ENCODE measurements around the gene FAM185A.
"Not testable (repeated sequence)": the region's sequence is repeated elsewhere in the genome, so short reads cannot be mapped to it uniquely, and the experiment has no call there.

The FAM185A gene

DNA sequence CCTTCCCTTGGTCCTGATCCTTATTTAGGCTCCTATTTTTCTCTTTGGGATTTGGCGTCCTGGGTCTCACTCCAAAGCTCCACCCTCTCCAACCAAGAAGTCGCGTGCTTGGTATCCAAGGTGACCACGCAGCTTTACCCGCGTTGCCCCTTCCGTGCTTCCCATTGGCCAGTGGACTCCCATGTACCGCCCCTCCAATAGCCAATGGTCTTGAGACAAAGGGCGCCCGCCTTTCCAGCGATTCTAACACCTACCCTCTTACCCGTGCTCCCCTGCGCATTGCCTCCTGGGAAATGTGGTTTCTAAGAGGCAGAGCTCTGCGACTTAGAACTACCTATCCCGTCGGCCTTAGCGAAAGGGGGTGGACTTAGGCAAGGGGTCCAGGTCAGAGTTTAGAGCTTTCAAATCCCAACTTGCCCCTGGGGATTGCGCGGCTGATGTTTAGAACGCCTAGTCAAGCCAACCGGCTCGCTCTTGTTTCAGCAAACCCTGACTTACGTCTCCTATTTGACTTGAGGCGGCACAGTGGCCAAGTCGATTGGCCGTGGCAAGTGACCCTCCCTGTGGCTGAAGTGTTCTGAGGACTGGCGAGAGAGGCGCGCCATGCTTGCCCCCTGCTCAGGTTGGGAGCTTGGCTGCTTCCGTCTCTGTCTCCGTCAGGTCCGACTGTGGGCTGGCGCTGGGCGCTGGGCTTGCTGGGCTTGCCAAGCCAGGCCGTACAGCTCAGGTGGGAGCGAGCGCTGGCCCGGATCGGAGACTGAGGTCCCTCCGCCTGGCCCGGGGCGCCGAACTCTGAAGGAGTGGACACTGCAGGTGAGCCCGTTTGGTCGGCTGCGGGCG, at the start of gene FAM185A:
TSS of gene FAM185A (plus strand) at position 395 of the 840 bp plus-strand sequence. CDS start at position 604, 209 bp downstream.
- H3K4me3 ChIP-seq (ENCODE audit: low read depth, low read length): peak within 1 kb of the TSS; percentile 81
- peak; percentile 99 for DNase-seq (ENCODE audit: low read depth)

DNA sequence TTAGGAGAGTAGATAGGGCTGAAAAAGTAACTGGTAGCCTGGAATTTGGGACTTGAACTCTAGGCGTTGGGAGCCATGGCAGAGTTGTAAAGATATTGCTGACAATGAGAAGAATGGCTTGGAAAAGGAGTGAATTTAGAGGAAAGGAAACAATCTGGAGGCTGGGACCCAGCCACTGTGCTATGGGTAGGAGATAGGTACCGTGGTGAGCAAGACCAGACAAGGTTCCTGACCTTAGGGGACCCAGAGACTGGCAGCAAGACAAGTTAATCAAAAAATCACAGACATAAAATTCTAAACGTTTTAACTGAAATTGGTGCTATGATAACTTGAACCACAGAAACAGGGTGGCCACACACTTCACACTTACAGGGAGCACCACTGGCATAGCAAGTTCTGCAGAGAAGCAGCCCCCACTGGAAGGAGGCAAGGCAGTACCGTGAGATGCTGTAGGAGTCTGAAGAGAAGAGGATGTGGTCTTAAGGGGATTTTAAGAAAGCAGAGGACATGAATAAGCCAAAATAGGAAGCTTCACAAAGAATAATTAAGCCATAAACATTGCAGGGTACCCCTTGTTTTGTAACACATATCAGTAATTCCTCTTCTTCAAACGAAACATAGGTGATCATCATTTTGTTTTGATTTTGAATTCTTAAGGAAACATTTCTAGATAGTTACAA, 35.6 kb upstream of the FAM185A start:
- peak; percentile 49 for DNase-seq (ENCODE audit: low read depth)
- peak overlapping the region; percentile 17 for H3K4me3 ChIP-seq (ENCODE audit: low read depth, low read length)

DNA sequence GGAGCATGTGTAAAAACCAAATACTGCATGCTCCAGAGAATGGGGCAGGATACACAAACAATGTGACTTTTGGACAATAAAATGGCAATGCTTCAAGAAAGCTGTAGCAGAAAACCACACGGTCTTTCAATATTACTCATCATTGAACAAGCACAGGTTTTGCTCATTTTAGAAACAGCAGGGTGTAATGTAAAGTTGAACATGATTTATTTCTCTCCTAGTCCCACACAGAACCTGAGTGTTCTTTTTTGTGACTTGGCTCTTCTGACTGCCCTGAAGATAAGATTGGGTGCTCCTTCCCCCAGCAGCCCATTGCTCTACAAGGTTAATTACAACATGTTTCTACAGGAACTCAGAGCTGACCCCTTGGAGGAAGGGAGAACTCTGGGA, 35.1 kb upstream of the FAM185A start:
- not testable (repeated sequence) for H3K4me3 ChIP-seq (ENCODE audit: low read depth, low read length); DNase-seq (ENCODE audit: low read depth)

DNA sequence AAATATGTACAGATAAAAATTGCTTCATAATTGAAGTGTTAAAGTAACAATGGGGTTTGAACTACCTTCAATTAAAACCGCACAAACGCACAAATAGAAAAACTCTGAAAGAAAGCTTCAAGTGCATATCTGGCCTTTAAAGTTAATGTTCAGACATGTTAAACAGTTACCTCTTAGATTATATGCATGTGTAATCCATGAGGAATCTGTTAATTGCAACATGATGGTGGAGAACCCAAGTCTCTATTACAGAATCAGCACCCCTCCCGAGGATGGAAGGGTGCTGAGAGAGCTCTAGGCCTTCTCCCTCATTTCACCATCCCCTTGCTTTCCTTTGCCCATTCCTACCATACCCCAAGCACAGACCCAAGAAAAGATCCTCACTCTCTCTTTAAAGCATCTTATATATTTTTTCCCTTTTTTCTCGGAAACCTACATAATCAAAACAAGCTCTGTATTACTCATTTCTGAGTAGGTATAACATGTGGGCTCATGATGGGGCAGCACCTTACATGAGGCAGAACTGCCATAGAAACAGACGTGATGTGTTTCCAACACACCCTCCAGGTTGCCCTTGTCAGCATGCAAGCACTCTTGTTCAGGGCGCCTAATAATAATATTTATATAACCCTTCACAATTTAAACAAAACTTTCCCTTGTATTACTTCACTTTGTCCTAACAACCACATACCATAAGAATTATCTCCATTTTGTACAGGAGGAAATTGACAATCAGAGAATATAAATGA, 33.9 kb upstream of the FAM185A start:
- not testable (repeated sequence) for DNase-seq (ENCODE audit: low read depth); H3K4me3 ChIP-seq (ENCODE audit: low read depth, low read length)

DNA sequence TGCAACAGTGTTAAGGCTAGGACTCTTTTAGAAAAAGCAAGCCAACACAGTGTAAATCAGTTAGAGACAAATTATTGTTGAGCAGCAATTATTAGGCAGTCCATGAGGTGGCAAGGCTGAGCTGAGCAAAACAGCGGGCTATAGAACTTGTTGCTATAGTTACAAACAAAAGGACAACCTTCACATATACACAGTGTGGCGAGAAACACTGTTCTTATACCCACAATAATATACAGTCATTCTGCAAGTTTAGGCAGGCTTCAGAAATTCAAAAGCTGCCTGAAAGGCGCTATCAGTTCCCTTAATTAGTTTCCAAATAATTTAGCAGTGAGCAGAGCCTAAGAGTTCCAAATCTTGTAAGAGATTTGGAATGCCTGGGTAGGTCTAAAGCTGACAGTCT, 33.1 kb upstream of the FAM185A start:
- DNase-seq (ENCODE audit: low read depth): not testable (repeated sequence)

DNA sequence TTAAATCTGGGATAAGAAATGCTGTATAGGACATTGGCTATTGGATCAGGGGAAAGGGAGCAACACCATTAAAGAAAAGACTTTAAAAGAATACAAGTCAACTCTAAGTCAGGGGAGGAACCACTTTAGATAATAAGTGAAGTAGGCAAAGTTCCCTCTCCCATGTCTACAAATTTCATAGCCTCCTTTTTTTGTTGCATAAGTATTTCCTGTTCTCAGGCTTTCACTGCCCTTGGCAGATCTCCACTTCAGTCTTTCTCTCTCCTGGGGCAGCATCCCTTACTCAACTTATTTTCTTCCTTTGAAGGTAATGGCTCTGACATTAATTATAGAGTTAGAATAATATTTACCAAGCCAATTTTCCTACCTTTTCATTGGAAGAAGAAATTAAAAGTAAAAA, 30.3 kb upstream of the FAM185A start:
- DNase-seq (ENCODE audit: low read depth); H3K4me3 ChIP-seq (ENCODE audit: low read depth, low read length): not testable (repeated sequence)

More for the DNA sequence above, 33.1 kb upstream of the FAM185A start:
- H3K4me3 ChIP-seq (ENCODE audit: low read depth, low read length): not testable (repeated sequence)

DNA sequence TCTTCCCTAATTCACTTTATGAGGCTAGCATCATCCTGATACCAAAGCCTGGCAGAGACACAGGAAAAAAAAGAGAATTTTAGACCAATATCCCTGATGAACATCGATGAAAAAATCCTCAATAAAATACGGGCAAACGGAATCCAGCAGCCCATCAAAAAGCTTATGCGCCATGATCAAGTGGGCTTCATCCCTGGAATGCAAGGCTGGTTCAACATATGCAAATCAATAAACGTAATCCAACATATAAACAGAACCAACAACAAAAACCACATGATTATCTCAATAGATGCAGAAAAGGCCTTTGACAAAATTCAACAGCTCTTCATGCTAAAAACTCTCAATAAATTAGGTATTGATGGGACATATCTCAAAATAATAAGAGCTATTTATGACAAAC, 22.6 kb upstream of the FAM185A start:
- DNase-seq (ENCODE audit: low read depth); H3K4me3 ChIP-seq (ENCODE audit: low read depth, low read length): not testable (repeated sequence)

DNA sequence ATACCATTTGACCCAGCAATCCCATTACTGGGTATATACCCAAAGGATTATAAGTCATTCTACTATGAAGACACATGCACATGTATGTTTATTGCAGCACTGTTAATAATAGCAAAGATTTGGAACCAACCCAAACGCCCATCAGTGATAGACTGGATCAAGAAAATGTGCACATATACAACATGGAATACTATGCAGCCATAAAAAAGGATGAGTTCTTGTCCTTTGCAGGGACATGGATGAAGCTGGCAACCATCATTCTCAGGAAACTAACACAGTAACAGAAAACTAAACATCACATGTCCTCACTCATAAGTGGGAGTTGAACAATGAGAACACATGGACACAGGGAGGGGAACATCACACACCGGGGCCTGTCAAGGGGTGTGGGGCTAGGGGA, 19.1 kb upstream of the FAM185A start:
- not testable (repeated sequence) for DNase-seq (ENCODE audit: low read depth); H3K4me3 ChIP-seq (ENCODE audit: low read depth, low read length)

DNA sequence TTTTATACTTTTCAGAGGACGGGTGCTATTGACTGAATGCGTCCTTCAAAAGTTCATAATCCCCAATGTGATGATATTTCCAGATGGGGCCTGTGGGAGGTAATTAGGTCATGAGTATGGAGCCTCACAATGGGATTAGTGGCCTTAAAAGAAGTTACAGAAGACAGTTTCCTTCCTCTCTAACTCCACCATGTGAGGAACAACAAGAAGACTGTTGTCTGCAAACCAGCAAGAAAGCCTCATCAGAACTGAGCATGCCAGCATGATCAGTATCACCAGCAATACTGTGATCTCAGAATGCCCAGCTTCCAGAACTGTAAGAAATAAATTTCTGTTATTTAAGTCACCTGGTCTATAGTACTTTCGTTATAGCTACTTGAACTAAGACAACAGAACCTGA, 18.4 kb upstream of the FAM185A start:
- H3K4me3 ChIP-seq (ENCODE audit: low read depth, low read length); DNase-seq (ENCODE audit: low read depth): not testable (repeated sequence)

DNA sequence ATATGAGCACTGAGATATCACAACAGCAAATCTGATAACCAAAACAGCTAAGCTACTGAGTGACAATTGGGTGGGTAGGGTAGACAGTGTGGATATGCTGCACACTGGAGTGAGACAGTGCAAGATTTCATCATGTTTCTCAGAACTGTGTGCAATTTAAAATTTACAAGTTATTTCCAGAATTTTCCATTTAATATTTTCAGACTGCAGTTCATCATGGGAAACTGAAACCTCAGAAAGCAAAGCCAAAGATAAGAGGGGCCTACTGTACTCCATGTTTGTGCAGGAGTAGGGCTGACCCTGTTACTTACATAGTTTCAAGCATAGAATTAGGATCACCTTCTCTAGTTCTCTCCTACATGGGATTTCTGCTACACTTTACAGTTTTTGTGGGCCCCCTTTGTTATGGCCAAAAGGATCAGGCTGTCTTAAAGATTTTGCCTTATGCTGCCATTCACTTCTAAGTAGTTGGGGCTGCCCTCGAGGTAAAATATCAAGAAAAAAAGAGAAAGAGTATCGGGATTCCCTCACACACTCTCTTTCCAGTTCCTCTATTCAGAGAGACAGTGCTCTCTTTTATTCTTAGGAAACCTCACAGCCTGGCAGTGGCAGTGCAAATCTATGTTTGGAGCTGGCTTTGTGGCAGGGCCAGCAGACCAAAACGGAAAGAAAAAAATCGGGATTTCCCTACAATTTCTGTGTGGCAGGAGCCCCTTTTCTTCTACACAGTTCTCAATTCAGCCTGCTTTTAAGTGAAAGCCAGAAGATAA, 6.6 kb upstream of the FAM185A start:
- not testable (repeated sequence) for H3K4me3 ChIP-seq (ENCODE audit: low read depth, low read length); DNase-seq (ENCODE audit: low read depth)

DNA sequence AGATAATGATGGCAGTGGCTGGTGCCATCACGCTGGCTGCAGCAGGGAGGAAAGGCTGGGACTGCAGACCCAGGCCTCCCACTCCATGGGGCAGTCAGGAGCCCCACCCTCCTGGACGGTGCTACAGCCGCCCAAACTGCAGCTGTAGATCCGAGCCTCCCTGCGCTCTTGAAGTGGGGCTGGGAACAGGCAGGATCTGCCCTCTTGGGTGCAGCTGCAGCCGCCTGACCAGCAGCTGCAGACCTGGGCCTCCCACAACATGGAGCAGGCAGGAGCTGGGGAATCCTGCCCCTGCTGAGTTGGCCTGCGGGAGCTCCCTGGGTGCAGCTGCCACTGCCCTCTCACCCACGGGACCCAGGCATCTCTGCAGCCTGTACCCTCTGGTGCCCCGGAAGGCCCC, 4.9 kb upstream of the FAM185A start:
- not testable (repeated sequence) for DNase-seq (ENCODE audit: low read depth); H3K4me3 ChIP-seq (ENCODE audit: low read depth, low read length)

DNA sequence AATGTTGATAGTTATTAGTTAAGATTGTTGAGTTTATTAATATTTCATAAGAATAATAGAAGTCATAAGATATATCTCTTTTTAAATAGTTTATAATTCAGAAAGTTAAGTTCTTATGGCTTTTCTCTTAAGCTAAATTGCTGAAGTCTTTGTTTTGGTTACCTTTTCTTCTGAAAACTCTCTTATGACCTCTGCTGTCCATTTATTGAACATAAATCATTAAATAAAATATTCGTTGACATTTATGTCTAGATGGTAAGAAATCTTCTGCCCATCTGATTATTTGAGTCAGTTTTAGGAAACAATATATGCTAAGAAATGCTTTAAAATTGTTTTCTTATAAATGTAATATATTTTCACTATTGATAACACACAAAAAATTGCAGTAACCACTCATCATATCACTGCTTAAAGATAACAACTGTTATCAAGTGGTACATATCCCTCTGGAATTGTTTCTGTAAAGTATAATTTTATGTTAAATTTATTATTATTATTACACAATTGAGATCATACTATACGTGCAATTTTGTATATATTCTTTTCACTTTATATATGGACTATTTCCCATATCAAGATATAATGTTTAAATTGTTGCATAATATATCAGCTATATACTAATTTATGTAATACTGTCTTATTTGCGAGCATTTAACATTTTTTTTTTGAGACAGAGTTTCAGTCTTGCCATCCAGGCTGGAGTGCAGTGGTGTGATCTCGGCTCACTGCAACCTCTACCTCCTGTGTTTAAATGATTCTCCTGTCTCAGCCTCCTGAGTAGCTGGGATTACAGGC, 3.1 kb upstream of the FAM185A start:
- not testable (repeated sequence) for H3K4me3 ChIP-seq (ENCODE audit: low read depth, low read length); DNase-seq (ENCODE audit: low read depth)

DNA sequence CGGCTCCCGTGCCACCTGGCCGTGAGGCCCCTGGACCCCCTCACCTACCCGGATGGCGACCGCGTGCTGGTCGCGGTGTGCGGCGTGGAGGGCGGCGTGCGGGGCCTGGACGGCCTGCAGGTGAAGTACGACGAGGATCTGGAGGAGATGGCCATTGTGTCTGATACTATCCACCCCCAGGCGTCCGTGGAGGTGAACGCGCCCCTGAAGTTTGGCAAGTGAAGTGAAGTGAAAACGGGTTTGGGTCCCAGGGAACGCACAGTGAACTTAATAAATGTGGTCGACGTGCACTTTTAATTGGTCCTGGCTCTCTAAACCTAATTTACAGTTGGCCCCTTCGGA, 617 bp downstream of the FAM185A start:
- peak overlapping the region; percentile 81 for H3K4me3 ChIP-seq (ENCODE audit: low read depth, low read length)
- DNase-seq (ENCODE audit: low read depth): not testable (repeated sequence)

DNA sequence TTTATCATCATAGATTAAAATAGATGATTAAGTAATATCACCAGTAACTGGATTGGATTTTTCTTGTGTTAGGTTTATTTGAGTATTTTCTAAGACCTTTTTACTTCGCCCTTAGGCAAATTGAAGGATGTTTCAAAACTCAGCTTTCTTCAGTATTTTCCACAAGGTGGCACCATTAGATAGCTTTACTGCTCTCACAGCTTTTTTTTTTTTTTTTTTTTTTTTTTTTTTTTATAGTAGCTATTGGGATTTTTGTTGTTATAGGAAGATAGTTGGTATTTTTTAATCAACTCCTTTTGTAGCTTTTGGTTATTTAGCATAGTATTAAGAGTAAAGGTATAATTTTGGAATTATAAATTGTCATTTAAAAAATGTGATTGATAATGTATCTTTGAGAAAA, 9.4 kb downstream of the FAM185A start:
- DNase-seq (ENCODE audit: low read depth); H3K4me3 ChIP-seq (ENCODE audit: low read depth, low read length): not testable (repeated sequence)

DNA sequence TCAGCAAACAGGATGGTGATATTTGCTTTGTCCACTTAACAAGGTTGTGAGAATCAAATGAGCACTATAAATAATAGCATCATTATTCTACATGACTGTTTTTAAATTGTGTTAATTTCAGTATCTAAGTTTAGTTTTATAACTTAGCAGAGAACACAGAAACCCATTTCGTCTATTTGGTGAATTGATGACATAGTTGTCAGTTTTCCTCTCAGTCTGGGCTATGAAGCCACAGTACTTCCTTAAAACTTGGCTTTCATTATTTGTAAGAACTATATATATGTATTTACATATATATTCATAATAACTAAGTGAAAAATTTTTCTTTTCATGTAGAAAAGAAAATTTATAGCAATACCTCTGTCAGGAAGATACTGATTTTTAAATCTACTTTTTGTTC, 11.1 kb downstream of the FAM185A start:
- not testable (repeated sequence) for H3K4me3 ChIP-seq (ENCODE audit: low read depth, low read length); DNase-seq (ENCODE audit: low read depth)

DNA sequence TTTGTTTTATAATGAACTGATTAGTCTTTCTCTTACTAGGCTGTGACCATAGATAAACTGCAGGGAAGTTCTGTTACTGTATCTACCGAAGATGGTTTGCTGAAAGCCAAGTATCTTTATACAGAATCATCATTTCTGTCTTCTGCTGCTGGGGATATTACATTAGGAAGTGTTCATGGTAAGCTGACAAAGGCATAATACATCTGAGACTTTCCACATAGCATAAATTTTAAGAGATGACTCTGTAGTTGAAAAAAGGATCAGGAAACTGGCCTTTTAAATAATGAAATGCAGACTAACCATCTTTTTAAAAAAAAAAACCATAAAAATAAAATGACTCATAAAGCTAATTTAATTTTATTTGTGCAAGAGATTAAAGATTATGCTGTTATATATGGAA, 12.4 kb downstream of the FAM185A start:
- H3K4me3 ChIP-seq (ENCODE audit: low read depth, low read length); DNase-seq (ENCODE audit: low read depth): not testable (repeated sequence)

DNA sequence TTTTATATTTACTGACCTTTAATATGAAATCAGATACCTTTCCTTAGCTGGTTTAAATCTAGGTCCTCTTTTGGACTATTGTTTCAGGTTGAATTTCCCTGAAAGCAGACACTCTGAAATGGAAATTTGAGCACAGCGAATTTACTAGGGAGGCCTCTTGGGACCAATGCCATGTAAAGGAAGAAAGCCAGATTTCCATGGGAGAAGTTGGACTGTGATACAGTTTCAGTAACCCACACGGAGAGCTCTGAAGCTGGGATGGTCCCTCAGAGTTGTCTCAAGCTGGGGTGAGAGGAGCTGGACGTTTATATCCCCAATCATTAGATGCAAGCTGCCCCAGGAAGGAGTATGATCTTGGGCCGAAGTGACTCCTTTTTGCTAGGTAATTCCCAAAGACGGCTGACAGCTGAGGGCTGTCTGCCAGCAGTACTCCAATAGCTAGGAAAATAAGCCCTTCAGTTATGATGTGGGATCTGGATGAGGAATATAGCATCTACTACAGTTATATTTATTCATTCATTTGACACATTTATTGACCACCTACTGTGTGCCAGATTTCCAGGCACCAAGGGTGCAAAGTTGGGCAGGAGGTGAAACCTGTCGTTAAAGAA, 14.6 kb downstream of the FAM185A start:
- not testable (repeated sequence) for H3K4me3 ChIP-seq (ENCODE audit: low read depth, low read length); DNase-seq (ENCODE audit: low read depth)

DNA sequence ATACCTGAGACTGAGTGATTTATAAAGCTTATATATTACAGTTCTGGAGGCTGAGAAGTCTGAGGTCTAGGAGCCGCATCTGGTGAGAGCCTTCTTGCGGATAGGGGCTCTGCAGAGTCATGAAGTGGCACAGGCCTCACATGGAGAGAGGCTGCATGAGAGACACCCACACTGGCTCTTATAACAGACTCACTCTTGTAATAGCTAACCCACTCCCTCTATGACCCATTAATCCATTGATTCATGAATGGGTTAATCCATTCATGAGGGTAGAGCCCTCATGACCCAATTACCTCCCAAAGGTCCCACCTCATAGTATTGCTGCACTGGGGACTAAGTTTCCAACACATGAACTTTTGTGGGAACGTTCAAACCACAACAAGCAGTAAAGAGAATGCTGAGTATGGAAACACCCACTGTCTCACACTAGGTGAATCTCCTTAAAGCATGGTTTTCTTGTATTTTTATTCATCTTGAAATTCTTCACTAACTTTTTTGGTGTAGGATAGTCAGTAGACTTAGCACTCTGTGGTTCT, 20.9 kb downstream of the FAM185A start:
- not testable (repeated sequence) for DNase-seq (ENCODE audit: low read depth); H3K4me3 ChIP-seq (ENCODE audit: low read depth, low read length)
